Activated naive CD8-positive, alpha-beta T cell treated with anti-CD3 and anti-CD28 coated beads, Interleukin-2, amount 10 ng/mL, durations not matched to agents 7 days and 5 days (primary cell): ENCODE results near the gene GMPPA. TPM values are rescaled to one million over a fixed set of nuclear protein-coding genes. Genes with fewer than 3 reads are reported as not detected.

Experiments
- ATAC-seq: fragments of 150-1000 bp; cut with Tn5 transposase; one replicate; pipeline ENCODE4 v1.10.0; 2021; ENCODE audit warnings: low read depth, moderate library complexity
- POLR2A ChIA-PET: fragments of 350-600 bp; sonication (Branson Sonifier 250); formaldehyde crosslinking; loops from one replicate; lab custom pipeline; 2021; ENCODE audit warnings: antibody characterized with exemption; lab: Charles Lee
- DNase-seq: peaks from one replicate; pipeline ENCODE4 v3.0.0; 2021
- H3K27ac Mint-ChIP-seq: one replicate; pipeline ENCODE4 v1.8.0; 2022; ENCODE audit warnings: mild to moderate bottlenecking, mixed read lengths
- H3K27me3 Mint-ChIP-seq: one replicate; pipeline ENCODE4 v1.8.0; 2022; ENCODE audit warnings: mild to moderate bottlenecking, moderate library complexity, mixed read lengths
- H3K36me3 Mint-ChIP-seq: one replicate; pipeline ENCODE4 v1.8.0; 2021; ENCODE audit warnings: mild to moderate bottlenecking, mixed read lengths
- H3K4me1 Mint-ChIP-seq: one replicate; pipeline ENCODE4 v1.8.0; 2021; ENCODE audit warnings: mixed read lengths
- H3K4me3 Mint-ChIP-seq: one replicate; pipeline ENCODE4 v1.8.0; 2022; ENCODE audit warnings: mild to moderate bottlenecking, moderate library complexity, mixed read lengths
- H3K9me3 Mint-ChIP-seq: one replicate; pipeline ENCODE4 v1.8.0; 2021; ENCODE audit warnings: mixed read lengths
- total RNA-seq, 2 experiments: library from RNA; stranded (reverse); gene quantifications; one replicate each; pipeline ENCODE4 v1.2.3, GENCODE V29; 2021

The GMPPA gene
- total RNA-seq, 2 experiments from 2014 or later, result 31.3 to 32.6 TPM

DNA sequence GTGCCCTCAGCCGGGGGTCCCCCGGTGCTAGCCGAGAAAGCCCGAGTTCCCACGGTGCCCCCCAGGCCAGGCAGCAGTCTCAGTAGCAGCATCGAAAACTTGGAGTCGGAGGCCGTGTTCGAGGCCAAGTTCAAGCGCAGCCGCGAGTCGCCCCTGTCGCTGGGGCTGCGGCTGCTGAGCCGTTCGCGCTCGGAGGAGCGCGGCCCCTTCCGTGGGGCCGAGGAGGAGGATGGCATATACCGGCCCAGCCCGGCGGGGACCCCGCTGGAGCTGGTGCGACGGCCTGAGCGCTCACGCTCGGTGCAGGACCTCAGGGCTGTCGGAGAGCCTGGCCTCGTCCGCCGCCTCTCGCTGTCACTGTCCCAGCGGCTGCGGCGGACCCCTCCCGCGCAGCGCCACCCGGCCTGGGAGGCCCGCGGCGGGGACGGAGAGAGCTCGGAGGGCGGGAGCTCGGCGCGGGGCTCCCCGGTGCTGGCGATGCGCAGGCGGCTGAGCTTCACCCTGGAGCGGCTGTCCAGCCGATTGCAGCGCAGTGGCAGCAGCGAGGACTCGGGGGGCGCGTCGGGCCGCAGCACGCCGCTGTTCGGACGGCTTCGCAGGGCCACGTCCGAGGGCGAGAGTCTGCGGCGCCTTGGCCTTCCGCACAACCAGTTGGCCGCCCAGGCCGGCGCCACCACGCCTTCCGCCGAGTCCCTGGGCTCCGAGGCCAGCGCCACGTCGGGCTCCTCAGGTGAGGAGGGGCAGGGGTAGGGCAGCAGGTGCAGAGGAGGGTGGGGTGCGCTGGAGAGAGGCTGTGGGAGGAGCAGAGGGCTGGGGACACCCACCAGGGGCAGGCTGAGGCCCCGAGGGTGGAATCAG is 14.1 kb upstream of the GMPPA start:
- H3K27ac Mint-ChIP-seq, result no peak overlapping the region
- peaks cover 5% of the 10 kb centered on the region for H3K4me1 Mint-ChIP-seq
- H3K27me3 Mint-ChIP-seq, result peaks cover 36% of the 10 kb centered on the region
- POLR2A ChIA-PET, result interaction anchor here (1.0 kb wide), 1 partner anchor 97 kb away, joined by 3 read pairs; no protein-coding TSS in a partner anchor
- peak; percentile 21 for ATAC-seq
- DNase-seq, result peak; percentile 40
- no peaks in the 10 kb centered on the region for H3K36me3 Mint-ChIP-seq
- peak overlapping the region; percentile 13 for H3K4me3 Mint-ChIP-seq
- H3K9me3 Mint-ChIP-seq, result no peaks in the 10 kb centered on the region

DNA sequence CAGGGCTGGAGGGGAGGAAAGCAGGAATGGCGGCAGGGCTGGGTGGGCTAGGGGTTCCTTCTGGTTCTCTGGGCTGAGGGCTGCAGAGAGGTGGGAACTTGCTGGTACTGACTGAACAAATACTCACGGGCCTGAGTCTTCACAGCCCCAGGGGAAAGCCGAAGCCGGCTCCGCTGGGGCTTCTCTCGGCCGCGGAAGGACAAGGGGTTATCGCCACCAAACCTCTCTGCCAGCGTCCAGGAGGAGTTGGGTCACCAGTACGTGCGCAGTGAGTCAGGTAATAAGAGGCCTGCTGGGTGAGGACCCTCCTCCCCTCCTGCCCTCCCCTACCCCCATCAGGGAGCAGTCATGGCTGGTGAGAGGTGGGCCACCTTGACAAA is 13.5 kb upstream of the GMPPA start:
- H3K36me3 Mint-ChIP-seq, result no peaks in the 10 kb centered on the region
- H3K27me3 Mint-ChIP-seq, result peaks cover 36% of the 10 kb centered on the region
- no peaks in the 10 kb centered on the region for H3K9me3 Mint-ChIP-seq
- no peak overlapping the region for H3K27ac Mint-ChIP-seq
- peaks cover 5% of the 10 kb centered on the region for H3K4me1 Mint-ChIP-seq
- no peak for DNase-seq
- ATAC-seq, result no peak
- no peak overlapping the region for H3K4me3 Mint-ChIP-seq
- POLR2A ChIA-PET, result no interaction called here

- peaks cover 36% of the 10 kb centered on the region for H3K27me3 Mint-ChIP-seq
- H3K4me3 Mint-ChIP-seq, result no peak overlapping the region
- H3K9me3 Mint-ChIP-seq, result no peaks in the 10 kb centered on the region
- H3K27ac Mint-ChIP-seq, result no peak overlapping the region
- POLR2A ChIA-PET, result no interaction called here
- no peak for ATAC-seq
- no peaks in the 10 kb centered on the region for H3K36me3 Mint-ChIP-seq
- H3K4me1 Mint-ChIP-seq, result peaks cover 5% of the 10 kb centered on the region
- DNase-seq, result no peak
These were observed 12.2 kb upstream of the GMPPA start for GRCh38 chr2:219486380-219486959.

DNA sequence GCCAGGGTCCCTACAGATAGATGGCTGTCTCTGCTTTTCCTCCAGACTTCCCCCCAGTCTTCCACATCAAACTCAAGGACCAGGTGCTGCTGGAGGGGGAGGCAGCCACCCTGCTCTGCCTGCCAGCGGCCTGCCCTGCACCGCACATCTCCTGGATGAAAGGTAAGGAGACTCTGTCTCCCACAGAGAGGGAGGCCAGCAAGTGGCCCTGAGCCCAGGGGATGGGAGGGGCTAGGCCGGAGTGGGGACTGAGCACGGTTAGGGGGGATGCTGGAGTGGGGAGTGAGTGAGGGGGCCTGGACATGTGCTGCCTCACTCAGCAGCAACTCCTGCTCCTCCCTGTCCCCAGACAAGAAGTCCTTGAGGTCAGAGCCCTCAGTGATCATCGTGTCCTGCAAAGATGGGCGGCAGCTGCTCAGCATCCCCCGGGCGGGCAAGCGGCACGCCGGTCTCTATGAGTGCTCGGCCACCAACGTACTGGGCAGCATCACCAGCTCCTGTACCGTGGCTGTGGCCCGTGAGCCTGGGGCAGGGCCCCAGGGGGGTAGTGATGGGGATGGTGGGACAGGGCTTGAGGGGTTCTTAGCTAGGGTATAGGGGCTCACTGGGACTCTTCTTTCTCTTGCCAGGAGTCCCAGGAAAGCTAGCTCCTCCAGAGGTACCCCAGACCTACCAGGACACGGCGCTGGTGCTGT is 10.4 kb upstream of the GMPPA start:
- H3K27me3 Mint-ChIP-seq, result peaks cover 32% of the 10 kb centered on the region

DNA sequence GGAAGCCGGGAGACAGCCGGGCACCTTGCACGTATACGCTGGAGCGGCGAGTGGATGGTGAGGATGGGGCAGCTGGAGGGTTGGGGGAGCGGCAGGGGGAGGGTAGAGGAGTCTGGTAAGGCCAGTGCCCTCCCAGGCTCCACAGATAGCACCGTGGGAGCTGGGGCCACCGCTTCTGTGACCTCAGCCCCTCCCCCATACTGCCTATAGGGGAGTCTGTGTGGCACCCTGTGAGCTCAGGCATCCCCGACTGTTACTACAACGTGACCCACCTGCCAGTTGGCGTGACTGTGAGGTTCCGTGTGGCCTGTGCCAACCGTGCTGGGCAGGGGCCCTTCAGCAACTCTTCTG is 9.9 kb upstream of the GMPPA start:
- peaks cover 33% of the 10 kb centered on the region for H3K27me3 Mint-ChIP-seq
- ATAC-seq (no peak), DNase-seq (no peak)
- POLR2A ChIA-PET, result no interaction called here
- H3K4me3 Mint-ChIP-seq, result no peak overlapping the region
- no peaks in the 10 kb centered on the region for H3K9me3 Mint-ChIP-seq
- H3K4me1 Mint-ChIP-seq, result peaks cover 5% of the 10 kb centered on the region
- no peaks in the 10 kb centered on the region for H3K36me3 Mint-ChIP-seq
- no peak overlapping the region for H3K27ac Mint-ChIP-seq

More for the DNA sequence above, 10.4 kb upstream of the GMPPA start:
- Mint-ChIP-seq H3K36me3 (no peaks in the 10 kb centered on the region), H3K9me3 (no peaks in the 10 kb centered on the region), H3K4me3 (no peak overlapping the region), H3K27ac (no peak overlapping the region), H3K4me1 (peaks cover 5% of the 10 kb centered on the region)
- DNase-seq (no peak), ATAC-seq (no peak)
- POLR2A ChIA-PET, result no interaction called here

DNA sequence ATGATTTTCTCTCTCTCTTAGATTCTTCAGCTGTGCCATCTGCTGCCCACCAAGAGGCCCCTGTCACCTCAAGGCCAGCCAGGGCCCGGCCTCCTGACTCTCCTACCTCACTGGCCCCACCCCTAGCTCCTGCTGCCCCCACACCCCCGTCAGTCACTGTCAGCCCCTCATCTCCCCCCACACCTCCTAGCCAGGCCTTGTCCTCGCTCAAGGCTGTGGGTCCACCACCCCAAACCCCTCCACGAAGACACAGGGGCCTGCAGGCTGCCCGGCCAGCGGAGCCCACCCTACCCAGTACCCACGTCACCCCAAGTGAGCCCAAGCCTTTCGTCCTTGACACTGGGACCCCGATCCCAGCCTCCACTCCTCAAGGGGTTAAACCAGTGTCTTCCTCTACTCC is 9.4 kb upstream of the GMPPA start:
- Mint-ChIP-seq H3K27me3 (peaks cover 33% of the 10 kb centered on the region), H3K4me3 (no peak overlapping the region), H3K4me1 (peaks cover under 1% of the 10 kb centered on the region), H3K9me3 (no peaks in the 10 kb centered on the region), H3K27ac (no peak overlapping the region), H3K36me3 (no peaks in the 10 kb centered on the region)
- POLR2A ChIA-PET, result no interaction called here
- ATAC-seq (no peak), DNase-seq (no peak)

DNA sequence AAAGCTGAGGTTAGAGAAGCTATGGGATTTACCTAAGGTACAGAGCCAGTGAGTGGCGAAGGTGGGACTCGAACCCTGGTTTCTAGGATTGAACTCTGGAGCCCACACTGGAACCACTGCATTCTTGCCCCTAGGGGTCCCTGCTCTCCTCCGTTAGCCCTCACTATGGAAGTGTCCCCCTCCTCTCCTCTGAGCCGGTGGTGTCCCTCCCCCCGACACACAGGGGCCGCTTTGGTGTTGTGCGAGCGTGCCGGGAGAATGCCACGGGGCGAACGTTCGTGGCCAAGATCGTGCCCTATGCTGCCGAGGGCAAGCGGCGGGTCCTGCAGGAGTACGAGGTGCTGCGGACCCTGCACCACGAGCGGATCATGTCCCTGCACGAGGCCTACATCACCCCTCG is 8.5 kb upstream of the GMPPA start:
- Mint-ChIP-seq H3K4me1 (no peaks in the 10 kb centered on the region), H3K36me3 (no peaks in the 10 kb centered on the region), H3K27me3 (peaks cover 38% of the 10 kb centered on the region), H3K9me3 (no peaks in the 10 kb centered on the region), H3K4me3 (no peak overlapping the region), H3K27ac (no peak overlapping the region)
- POLR2A ChIA-PET, result no interaction called here
- ATAC-seq (no peak), DNase-seq (no peak)

- Mint-ChIP-seq H3K4me1 (no peaks in the 10 kb centered on the region), H3K27ac (no peak overlapping the region), H3K9me3 (no peaks in the 10 kb centered on the region), H3K27me3 (peaks cover 38% of the 10 kb centered on the region), H3K36me3 (no peaks in the 10 kb centered on the region), H3K4me3 (no peak overlapping the region)
- DNase-seq (no peak), ATAC-seq (no peak)
- POLR2A ChIA-PET, result interaction anchor here (2.4 kb wide), 1 partner anchor 8 kb away, joined by 7 read pairs; no protein-coding TSS in a partner anchor
These were observed 8.0 kb upstream of the GMPPA start for GRCh38 chr2:219490600-219491130.

DNA sequence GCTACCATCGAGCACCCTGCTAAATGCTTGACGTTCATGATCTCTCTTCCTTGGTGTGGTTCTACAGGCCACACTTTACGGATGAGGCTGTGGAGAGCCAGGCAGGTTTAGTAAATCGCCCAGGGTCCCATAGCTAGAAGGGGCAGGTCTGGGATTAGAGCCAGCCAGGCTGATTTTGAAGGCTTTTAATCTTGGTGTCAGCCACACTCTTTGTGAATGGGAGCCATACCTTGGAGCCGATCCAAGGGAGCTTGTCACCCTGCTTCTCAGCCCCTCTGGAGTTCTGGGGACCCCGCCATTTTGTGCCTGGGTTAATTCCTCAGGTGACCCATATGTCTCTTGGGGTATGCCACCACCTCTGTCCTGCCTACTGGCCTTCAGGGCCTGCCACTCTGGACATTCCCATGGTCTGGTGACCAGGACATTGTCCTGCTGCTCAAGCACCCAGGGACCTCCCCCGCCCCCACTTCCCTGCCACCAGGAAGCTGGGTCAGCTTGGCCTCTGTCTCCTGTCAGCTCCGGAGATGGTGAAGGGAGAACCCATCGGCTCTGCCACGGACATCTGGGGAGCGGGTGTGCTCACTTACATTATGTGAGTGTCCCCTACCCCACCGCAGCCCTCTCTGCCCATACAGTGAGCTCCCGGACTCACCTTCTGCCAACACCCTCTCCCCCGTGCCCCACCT is 7.3 kb upstream of the GMPPA start:
- peaks cover 39% of the 10 kb centered on the region for H3K27me3 Mint-ChIP-seq
- POLR2A ChIA-PET, result interaction anchor here (2.4 kb wide), 1 partner anchor 9 kb away, joined by 7 read pairs; no protein-coding TSS in a partner anchor
- H3K27ac Mint-ChIP-seq, result no peak overlapping the region
- ATAC-seq (no peak), DNase-seq (no peak)
- no peaks in the 10 kb centered on the region for H3K36me3 Mint-ChIP-seq
- no peaks in the 10 kb centered on the region for H3K9me3 Mint-ChIP-seq
- peaks cover 1% of the 10 kb centered on the region for H3K4me1 Mint-ChIP-seq
- no peak overlapping the region for H3K4me3 Mint-ChIP-seq

DNA sequence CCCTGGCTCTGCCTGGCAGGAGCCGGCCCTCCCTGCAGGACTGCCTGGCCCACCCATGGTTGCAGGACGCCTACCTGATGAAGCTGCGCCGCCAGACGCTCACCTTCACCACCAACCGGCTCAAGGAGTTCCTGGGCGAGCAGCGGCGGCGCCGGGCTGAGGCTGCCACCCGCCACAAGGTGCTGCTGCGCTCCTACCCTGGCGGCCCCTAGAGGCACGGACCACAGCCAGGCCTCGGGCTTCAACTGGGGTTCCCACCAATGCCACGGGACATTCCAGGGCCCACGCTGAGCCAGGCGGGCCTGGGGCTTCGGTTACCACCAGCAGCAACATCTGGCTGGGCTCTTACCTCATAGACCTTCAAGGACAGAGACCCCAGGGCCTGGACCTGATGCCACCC is 6.1 kb upstream of the GMPPA start:
- no peak for ATAC-seq
- Mint-ChIP-seq H3K27me3 (peaks cover 44% of the 10 kb centered on the region), H3K36me3 (no peaks in the 10 kb centered on the region), H3K9me3 (no peaks in the 10 kb centered on the region), H3K4me3 (no peak overlapping the region), H3K4me1 (peaks cover 5% of the 10 kb centered on the region), H3K27ac (no peak overlapping the region)
- POLR2A ChIA-PET, result interaction anchor here (2.4 kb wide), 1 partner anchor 10 kb away, joined by 7 read pairs; no protein-coding TSS in a partner anchor
- no peak for DNase-seq

DNA sequence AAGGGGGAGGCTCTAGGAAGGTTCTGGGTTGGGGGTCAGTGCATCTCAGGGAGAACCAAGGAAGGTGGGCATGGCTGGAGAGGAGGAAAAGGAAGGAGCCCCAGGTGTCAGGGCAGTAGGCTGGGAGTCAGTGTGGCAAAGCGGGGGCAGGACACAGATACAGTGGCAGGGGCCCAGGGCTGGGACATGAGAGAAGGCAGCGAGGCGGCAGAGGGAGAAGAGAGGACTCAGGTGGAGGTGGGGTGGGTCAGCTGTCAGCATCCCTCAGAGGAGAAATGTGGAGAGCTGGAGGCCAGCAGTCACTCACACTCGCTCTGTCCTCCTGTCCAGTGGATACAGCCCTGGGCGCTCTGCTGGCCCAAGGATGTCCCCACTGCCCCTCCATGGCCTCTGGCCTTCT is 5.6 kb upstream of the GMPPA start:
- ATAC-seq (no peak), DNase-seq (no peak)
- POLR2A ChIA-PET, result interaction anchor here (2.4 kb wide), 1 partner anchor 11 kb away, joined by 7 read pairs; no protein-coding TSS in a partner anchor
- no peaks in the 10 kb centered on the region for H3K36me3 Mint-ChIP-seq
- H3K27me3 Mint-ChIP-seq, result peaks cover 45% of the 10 kb centered on the region
- H3K27ac Mint-ChIP-seq, result no peak overlapping the region
- H3K4me1 Mint-ChIP-seq, result peaks cover 6% of the 10 kb centered on the region
- H3K9me3 Mint-ChIP-seq, result no peaks in the 10 kb centered on the region
- H3K4me3 Mint-ChIP-seq, result no peak overlapping the region

DNA sequence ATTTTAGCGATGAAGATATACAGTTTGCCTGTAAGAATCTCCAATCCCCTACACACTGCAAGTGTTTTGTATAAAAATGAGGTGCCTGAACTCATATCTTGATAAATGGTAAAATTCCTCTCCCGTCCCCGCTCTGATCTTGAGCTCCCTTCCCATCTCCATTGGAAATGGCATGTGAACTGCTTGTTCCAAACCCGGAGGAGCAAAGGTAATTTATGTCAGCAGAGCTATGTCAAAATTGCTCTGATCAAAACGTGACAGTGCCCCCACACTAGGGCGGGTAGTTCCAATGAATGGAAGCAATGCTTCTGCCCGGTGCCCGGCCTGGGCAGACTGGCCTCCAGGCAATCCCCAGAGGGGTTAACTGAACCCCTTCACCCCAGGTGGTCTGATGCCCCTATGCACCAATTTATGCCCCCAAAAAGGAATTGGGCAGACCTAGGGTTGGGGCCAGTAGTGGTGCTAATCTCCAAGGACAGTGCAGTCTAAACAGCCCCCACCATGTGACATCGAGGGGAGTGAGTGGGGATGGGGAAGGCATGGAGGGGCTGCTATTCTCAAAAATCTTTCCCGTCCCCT is 3.6 kb upstream of the GMPPA start:
- POLR2A ChIA-PET, result interaction anchor here (0.8 to 1.1 kb wide), 2 partner anchors 35 to 37 kb away, joined by 3 to 4 read pairs; no protein-coding TSS in a partner anchor
- H3K4me1 Mint-ChIP-seq, result peaks cover 17% of the 10 kb centered on the region
- H3K4me3 Mint-ChIP-seq, result no peak overlapping the region
- no peak for DNase-seq
- no peak for ATAC-seq
- H3K9me3 Mint-ChIP-seq, result no peaks in the 10 kb centered on the region
- H3K27me3 Mint-ChIP-seq, result peaks cover 49% of the 10 kb centered on the region
- no peaks in the 10 kb centered on the region for H3K36me3 Mint-ChIP-seq
- H3K27ac Mint-ChIP-seq, result no peak overlapping the region
